Stimulated activated CD8-positive, alpha-beta memory T cell treated with anti-CD3 and anti-CD28 coated beads, Interleukin-12 subunit alpha, Interleukin-12 subunit beta, amount 100 ng/mL, for 1 hour (primary cell): ENCODE measurements around the gene JAKMIP3.

Source experiments
- DNase-seq: peaks from one replicate; pipeline ENCODE4 v3.0.0-alpha.2; 2020; ENCODE audit warnings: low read depth

Gene JAKMIP3

DNA sequence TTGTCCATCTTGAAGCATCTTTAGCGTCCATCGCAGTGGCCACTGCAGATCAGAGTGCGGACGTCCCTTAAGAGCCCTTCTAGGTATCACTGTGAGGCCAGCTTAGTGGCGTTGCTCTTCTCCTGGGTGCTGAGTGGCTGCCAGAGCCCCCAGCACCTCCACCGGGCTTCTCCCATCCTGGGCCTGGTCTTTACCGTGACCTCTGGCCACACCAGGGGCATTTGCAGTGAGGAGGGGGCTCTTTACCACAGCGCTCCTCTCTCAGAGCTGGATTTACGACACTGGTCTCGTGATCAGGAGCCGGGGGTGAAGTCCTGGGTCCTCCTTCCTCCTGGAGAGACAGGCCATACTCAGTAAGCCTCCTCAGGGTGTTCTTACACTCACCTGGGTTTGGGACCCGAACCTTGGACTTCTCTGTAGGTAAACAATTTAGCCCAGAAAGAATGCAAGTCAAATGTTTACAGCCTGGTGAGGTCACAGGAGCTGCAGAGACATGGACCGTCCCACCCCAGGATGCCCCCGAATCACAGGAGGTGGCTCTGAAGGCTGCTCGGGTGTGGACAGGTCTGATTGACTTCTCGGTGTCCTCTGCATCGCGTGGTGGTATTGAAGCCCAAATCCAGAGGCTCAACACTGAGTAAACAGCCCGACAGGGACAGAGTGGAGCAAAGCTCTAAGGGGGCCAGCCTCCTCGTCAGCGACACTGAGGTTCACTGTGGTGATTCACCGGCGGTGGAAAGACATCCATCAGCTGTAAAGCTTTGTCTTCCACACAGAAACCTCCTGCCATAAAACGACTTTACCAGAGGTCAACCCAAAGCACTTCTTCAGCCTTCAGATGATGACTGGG is 33.0 kb downstream of the JAKMIP3 start:
- DNase-seq = no peak

DNA sequence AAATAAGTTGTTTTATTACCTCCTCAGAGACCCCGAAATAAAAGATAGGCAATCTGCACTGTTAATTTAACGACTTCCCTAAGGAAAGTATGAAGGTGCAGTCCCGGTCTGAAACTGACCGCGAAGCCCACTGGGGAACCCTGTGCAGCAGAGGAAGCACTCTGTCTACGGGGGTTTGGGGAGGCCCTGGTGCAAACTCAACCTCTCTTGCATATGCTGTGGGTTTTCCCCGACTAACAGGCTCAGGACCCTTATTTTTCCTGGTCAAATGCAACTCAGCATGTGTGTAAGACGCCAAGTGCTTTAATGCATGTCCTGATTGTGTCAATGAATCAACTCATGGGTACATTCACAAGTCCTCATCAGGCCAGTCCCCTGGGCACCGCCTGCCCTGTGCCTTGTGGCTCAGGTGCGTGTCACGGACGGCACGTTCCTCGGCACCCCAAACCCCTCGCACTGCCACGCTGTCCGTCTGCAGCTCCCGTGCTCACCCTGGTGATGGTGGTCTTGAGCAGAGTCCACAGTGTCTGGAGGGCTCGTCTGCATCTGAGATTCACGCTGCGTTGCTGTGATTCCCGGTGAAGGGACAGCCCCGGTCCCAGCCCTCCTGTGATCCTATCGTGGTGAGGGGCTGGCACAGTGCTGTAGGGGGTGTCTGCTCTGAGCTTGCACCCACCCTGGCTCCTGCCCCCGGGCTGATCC is 33.8 kb downstream of the JAKMIP3 start:
- no peak for DNase-seq

DNA sequence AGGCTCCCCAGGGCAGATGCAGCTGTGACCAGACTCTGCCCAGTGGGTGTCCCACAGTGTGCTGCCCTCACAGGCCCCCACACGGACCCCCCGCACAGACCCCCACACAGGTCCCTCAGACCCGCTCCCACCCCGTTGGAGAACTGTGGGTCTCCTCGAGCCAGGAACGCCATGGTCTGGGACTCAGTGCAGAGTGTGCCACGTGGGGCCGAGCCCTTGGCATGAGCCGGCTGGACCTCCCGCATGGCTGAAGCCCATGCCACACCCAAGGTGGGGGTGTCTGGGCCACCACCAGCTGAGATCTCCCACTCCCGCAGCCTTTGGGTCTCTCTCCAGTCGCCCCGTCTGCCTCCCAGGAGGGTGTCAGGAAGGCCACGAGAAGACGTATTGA is 34.3 kb downstream of the JAKMIP3 start:
- no peak for DNase-seq

DNA sequence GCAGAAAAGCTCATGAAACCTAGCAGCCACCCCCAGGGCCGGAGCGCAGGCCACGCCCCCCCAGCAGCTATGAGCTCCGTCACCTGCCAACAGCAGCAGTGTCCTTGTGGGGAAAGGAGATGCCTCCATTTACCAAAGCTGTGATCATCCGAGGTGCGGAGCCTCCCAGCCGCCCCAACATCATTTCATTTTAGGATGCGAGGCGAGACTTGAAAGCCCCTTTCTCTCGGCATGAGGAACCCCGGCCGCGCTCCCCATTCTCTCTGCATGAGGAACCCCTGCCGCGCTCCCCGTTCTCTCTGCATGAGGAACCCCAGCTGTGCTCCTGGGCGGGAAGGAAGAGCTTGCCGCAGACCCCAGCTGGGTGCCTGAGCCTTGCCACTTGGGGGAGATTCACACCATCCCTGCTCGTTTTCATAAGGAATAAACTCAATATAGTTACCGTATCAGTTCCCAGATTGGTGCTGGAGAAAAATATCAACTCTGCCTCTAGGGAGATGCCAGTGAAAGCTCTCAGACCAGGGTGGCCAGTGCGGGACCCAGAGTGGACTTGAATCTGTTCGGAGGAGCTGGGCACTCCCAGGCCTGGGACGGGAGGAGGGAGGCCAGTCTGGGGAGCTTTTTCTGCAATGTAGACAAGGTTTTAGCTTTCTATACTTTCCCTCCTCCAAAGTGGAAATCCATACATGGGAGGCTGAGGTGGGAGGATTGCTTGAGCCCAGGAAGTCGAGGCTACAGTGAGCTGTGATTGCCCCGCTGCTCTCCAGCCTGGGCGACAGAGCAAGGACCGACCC is 35.0 kb downstream of the JAKMIP3 start:
- no peak for DNase-seq

DNA sequence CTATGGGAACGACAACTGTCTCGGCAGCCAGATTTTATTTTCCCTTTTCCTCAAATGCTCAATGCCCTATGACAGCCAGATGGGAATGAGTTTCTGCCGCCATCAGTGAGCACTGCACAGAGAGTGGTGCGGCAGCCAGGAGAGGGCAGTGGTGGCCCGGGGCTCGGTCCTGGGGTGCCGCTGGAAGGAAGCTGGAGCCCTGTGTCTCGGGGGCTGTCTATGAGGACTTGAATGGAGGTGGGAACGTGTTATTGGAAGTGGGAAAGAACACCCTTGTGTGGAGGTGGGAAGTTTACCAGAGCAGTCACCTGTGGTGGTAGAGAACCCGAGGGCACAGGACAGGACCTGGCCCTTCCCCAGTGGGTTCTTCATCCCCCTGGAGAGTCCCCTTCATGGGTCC is 35.8 kb downstream of the JAKMIP3 start:
- no peak for DNase-seq

DNA sequence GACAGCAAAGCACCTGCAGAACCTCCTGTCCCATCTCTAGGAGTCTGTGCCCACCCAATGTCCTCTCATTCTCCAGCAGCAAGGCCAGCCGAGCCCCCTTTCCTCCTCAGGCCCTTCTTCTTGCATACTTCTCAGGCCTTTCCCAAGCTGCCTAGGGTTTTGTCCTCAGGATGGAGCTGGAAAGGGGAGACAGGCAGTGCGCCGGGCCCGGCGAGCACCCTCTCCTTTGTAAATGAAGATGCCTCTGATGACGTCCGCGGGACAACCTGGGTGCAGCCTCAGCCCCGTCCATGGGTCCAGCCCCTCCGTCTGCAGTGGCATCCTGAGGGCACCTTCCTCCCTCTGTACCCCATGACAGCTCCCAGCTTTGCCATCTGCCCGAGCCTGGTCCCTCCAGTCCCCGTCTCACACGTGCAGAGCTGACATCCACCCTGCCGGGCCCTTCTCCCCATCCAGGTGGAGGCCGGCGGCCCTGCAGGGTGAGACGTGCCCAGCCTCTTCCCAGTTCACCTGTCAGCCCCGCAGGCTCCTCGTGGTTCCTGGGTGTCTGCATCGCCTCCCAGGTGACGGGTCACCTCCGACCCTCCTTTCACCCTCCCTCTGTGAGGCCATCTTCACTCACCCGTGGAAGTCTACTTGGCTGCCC is 36.4 kb downstream of the JAKMIP3 start:
- DNase-seq = no peak

DNA sequence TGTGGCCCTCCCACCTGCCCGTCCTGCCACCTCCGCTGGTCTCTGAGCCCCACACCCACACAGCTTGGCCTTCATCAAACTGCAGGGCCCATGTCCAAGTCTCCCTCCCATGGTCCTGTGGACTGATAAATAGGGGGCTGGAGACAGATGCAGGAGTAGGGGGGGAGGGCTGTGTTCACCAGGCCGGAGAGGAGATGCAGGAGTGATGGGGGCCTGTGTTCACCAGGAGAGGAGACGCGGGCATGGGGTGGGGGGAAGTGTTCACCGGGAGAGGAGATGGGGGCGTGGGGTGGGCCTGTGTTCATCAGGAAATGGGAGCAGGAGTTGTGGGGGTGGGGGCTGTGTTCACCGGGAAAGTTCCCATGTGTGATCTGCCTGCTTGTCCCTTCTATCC is 37.0 kb downstream of the JAKMIP3 start:
- DNase-seq = no peak

DNA sequence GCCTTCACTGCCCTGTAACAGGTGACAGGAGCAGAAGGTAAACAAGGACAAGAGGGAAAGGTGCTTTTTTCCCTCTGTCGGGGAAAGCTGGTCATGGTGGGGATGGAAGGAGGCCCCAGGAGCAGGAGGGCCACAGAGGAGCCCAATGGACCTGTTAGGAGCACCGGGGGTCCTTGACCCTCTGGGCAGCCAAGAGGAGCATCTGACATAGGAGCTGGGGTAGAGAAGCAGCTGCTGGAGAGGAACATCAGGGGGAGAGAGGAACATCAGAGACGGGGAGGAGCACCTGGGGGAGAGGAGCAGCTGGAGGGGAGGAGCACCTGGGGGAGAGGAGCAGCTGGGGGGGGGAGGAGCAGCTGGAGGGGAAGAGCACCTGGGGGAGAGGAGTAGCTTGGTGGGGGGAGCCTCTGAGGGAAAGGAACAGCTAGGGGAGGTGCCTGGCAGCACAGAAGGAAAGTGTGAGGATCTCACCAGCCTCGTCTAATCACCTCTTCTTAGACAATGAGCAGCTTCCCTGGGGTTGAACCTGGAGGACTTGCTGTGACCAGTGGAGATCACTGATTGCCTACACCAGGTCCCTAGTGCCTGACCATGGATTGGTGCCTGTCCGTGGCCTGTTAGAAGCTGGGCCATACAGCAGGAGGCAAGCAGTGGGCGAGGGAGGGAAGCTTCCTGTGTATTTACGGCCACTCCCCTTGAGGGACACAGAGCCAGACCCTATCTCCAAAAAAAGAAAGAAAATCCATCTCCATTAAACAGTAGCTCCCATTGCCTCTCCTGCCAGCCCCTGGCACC is 37.6 kb downstream of the JAKMIP3 start:
- no peak for DNase-seq

DNA sequence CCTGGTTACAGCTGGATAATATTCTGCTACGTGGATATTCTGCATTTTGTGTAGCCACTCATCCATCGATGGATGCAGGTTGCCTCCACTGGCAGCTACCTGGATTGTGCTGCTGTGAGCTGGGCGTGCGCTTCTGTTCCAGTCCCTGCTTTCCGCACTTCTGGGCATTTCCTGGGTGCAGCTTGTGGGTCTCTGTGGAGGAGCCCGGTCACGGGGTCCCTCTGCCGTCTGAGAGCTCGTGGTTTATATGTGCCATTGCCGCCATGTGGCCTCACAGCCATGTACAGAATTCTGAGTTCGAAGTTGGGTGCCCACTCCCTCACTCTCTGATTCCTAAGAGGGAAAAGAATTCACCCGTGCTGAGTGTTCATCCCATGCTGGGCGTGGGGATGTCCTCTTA is 38.3 kb downstream of the JAKMIP3 start:
- no peak for DNase-seq

DNA sequence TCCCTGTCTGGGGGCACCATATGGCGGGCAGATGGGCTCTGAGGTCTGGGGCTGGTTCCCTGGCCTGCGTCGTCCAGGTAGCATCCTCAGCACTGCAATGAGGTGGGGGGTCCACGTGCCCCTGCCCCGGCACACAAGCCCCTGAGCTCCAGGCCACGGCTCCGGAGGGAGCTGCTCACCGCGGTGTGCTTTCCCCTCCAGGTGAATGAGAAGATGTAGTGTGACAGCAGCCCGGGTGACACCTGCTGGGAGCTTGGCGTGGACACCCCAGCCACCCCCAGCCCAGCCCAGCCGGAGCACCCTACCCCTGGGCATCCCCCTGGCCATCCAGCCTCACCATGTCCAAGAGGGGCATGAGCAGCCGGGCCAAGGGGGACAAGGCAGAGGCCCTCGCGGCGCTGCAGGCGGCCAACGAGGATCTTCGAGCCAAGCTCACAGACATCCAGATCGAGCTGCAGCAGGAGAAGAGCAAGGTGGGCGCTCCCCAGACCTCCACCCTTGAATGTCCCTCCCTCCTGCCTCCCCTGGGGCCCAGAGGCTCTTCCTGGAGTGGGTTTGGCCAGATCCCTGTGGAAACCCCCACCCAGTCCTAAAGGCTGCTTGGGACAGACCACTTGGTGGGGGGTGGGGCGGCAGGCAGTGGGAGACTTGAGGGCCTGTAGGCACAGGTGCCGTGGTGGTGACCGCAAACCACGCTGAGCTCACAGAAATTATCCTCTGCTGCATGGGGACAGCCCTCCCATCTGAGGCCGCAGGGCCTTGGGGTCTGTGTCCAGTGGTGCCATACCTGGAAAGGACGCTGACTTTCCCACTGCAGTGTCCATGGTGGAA is 38.9 kb downstream of the JAKMIP3 start:
- no peak for DNase-seq

DNA sequence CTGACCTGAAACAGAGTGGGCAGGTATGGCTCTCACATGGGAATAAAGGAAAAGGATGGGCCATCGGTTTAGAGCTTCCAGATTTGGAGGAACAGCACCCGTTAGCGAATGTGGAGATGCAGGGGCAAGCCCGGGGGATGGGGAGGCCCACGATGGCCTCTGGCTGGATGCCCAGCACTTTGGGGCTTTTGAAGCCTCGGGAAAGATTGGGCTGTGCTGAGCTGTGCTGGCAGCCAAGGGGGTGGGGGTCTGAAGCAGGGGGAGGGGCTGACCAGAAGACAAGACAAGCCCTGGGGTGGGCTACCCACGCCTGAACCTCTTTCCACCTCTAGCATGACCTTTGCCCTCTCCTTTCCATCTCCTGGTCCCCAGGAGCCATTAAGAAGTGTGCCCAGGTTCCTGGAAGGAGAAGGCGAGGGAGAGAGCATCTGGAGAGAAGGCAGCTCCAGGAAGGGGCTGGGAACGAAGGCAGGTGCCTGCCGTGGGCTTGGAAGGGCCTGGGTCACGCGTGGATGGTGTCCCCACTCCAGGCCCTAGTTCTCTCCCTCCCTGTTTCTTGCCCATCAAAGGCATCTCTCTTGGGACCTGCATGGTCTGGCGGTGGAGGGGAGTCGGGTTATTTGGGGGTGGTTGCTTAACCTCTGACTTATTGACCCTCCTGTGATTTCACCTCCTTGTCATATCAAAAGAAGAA is 39.7 kb downstream of the JAKMIP3 start:
- no peak for DNase-seq

DNA sequence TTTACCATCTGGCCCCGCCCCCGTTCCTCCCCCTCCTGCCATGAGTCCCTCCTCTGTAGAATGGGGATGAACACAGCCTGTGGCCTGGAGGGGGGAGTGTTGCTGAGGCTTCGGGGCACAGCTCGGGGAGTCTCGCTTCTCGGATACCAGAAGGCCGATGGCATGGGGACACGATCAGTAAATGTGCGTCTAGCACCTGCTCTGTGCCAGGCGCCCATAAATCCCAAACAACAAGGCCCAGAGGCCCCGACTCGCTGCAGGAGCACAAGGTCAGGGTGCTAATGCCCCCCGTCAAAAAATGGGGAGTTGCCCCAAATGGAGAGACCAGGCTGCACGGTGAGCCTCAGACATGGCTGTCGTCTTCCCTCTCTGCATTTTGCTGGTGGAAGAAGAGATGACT is 40.7 kb downstream of the JAKMIP3 start:
- DNase-seq = no peak

DNA sequence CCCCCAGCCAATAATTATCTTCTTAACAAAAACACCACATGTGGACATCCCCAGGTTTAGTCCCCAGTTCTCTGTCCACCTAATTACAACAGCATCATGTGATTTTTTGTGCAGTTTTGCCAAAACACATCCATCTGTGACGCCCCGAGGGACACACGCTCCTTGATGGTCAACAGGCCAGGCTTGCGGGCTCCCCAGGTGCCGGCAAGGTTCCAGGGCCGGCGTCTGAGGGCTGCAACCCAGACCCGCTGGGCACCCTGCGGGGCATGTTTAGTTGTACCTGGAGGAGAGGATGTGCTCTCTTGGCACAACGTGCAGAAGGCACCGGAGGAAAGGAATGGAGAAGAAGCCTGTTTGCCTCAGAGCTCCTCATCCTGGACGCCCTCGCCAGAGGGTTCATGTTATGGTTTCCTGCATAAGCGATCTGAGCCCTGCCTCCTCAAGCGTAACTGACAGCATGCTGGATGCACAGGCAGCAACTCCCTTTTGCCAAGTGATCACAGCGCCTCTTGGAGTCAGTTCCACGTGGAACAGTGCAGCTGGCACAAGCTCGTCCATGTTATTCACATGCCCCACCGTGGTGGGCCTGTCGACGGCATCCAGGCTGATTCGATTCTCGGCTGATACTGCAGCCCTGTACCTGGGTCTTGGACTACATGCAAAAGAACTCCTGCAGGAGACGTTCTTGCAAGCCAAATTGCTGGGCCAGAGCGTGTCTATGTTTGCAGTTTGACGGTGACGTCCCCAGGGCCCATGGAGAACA is 41.6 kb downstream of the JAKMIP3 start:
- no peak for DNase-seq

DNA sequence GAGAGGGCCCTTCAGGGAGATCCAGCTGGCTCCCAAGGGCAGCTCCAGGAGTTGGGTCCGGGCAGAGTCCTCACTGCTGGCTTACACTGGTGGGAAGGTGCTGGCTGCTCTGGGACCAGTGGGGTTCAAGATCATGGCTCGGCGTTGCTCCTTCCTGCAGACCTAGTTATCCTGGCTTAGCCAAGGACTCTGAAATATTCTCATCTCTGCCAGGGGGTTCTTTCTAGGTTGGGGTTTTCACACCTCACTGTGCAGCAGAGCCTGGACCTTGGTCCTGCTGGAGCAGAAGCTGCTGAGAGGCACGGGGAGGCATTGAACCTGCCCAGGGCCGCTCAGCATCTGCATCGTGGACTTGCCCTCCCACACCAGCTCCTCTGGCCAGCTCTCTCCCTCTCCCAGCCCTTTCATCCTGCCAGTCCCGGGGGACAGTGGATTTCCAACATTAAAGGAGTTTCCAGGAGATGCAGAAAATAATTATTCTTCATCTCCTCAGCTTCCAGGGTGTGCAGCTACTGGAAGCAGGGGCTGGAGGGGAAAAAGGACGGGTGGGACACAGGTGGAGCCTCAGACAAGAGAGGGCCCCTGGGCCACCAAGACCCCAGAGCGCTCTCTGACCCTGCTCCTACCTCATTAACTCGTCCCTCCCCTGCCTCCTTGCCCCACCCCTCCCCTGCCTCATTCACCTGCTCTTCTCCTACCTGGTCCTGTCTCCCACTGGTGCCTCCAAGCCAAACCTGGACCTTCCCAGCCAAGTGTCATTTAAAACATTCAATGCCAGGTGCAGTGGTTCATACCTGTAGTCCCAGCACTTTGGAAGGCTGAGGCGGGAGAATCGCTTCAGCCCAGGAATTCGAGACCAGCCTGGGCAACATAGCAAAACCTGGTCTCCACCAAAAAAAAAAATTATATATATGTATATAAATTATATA is 42.5 kb downstream of the JAKMIP3 start:
- DNase-seq = no peak

DNA sequence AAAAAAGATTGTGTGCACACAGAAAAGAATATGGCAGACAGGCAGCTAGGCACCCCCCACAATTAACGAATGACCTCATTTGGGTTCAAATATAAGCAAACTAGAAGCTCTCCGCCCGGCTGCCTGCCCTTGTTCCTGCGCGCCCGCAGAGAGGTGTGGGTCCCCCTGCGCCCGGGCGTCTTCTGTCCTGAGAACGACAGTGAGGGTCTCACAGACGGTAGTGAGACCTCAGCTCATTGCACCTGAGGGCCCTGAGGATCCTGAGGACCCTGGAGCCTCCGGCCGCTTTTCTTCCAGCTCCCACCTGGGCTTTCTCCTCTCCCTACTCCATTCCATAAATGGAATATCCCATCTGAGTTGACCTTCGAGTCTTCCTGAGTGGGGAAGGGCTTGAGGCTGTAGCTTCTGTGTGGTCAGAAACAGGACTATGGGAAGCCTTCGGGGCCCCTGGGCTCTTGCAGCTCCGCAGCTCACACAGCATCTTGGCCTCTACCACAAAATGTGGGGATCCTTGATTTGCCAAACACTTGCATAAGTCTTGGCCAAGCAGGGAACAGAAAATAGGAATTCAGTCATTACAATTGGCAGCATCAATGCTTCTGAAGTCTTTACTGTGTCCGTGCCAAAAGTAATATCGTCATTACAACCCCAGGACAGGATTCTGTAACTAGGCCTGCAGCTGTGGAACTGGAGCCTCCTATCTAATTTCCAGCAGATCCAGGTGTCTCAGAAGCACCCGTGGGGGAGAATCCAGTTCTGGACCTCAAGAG is 43.8 kb downstream of the JAKMIP3 start:
- no peak for DNase-seq

DNA sequence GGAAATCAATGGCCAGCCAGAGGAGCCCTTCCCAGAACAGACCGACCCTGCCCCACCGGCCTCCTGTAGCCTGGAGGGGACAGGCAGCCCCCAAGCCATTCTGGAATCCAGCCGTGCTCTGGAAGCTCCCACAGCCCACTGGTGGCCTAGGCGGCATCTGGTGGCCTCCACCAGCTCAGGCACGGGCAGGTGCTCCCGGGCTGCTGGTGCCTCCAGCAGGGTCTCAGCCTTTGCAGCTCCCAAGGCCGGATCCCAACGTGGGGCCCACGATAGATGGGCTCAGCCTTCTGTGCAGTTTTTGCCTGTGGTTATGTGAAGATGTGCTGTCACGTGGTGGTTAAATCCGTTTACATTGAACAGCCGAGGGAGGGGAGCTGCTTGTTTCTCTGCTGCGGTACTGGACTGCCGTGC is 44.4 kb downstream of the JAKMIP3 start:
- no peak for DNase-seq

DNA sequence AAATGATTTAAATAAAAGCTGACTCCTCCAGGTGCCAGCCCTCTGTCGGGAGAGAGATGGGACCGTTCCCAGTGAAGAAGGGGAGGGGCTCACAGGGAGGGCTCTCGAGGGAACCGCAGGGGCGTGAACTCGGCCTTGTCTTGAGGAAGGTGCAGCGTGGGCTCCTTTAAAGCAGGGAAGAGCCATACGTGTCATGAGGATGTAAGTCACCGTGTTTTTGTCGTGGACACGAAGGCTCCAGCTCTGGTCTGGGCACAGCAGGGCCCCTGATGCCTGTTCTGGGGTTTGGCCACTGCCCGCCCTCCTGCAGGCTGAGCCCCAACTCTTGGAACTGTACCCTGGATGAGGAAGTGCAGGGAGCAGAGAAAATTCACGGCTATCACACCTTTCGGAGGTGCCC is 45.0 kb downstream of the JAKMIP3 start:
- no peak for DNase-seq
